HG02981 (cell line): ENCODE results near the gene SORD.
A peak's percentile ranks its signal among the peaks of the same experiment; 100 is the strongest.
"Not testable (repeated sequence)": the region's sequence is repeated elsewhere in the genome, so short reads cannot be mapped to it uniquely, and the experiment has no call there.

Source experiments
- ATAC-seq: cut with Tn5 transposase; IDR thresholded peaks from one replicate; pipeline ENCODE4 v1.9.1; 2021; ENCODE audit warnings: mild to moderate bottlenecking, moderate library complexity; ENCODE audit not compliant: unreplicated experiment

SORD gene

DNA sequence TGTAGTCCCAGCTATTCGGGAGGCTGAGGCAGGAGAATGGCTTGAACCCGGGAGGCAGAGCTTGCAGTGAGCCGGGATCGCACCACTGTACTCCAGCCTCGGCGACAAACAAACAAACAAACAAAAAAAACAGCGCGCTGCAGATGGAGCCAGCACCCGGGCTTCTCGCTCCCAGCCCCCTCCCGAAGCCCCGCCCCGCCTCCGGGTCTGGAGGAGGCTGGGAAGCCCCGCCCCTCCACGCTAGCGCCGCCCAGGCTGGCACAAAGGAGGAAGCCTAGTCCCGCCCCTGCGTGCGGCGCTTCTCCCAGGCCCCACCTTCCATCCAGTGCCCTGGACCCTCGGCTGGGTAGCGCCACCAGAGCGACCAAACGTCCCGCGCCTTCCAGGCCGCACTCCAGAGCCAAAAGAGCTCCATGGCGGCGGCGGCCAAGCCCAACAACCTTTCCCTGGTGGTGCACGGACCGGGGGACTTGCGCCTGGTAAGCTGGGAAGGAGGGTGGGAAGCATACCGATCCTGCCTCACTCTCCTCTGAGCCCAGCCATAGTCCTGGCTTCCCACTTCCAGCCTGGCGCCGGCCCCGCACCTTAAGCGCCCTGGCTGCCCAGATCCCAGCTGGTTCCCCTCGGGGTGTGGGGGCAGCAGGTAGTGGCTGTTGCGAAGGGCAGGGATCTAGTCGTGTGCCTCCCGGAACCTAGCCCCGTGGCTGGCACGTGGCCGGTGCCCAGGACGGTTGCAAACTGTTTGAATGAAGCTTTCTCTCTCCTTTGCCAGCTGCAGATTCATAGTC, at the start of gene SORD:
Gene SORD, plus strand, starts transcription at position 325 of the 788 bp plus-strand sequence. Its CDS starts 89 bp downstream, at position 414.
- peak; percentile 97 for ATAC-seq

DNA sequence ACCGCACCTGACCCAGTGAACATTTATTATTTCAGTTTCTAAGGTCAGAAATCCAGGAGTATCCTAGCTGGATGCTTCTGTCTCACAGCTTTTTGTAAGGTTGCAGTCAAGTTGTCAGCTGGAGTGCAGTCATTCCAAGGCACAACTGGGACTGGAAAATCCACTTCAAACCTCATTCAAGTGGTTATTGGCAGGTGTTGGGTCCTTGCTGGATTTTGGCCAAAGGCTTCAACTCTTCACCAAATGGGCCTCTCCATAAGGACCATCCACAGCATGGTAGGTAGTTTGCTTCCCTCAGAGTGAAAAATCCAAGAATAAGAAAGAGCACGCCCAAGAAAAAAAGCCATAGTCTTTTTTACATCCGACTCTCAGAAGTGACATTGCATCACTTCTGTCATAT, 46.8 kb upstream of the SORD start:
- ATAC-seq, result not testable (repeated sequence)

DNA sequence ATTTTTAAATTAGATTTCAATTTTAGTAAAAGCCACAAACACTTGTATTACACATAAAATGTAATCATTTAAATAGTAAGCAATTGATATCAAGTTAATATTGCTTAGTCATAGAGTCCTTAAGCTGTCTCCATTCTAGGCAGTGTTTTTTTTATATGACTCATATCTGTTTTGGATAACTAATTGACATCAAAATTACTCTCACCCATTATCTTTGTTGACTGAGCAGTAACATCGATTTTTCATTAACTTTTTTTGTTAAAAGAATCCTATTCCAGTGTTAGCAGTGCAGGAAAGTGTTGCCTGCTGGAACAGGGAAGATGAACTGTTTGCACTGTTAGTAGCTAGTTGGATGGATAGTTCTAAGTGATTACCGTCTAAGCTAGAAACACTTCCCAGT, 45.2 kb upstream of the SORD start:
- not testable (repeated sequence) for ATAC-seq

DNA sequence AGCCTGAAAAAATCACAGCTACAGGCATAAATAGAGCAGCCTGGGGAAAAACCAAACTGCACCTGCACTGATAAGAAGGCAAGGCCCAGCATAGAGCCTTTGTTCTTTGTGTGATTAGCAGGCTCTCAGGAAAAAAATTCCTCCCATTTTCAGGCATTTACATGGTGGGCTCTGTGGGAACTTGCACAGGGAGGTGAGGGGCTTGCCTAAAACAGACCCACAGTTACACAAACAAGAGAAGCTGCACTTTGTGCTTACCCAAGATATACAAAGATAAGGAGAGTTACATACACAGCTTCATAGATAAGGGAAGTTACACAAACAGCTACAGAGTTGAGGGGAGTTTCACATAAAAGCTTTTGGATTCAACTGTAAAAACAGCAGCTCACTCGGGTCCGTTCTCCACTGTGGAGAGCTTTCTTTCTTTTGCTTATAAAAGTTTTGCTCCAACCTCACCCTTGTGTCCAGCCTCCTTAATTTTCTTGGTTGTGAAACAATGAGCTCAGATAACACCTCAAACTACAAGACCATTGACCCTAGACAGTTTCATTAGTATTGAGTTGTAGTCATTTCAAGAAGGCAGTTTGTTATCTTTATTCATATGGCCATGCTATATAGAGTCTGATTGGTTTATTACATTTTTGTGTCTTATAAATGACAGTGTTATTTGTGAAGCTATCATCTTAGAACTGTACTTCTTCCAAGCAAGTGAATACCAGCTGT, 43.2 kb upstream of the SORD start:
- ATAC-seq, result not testable (repeated sequence)

DNA sequence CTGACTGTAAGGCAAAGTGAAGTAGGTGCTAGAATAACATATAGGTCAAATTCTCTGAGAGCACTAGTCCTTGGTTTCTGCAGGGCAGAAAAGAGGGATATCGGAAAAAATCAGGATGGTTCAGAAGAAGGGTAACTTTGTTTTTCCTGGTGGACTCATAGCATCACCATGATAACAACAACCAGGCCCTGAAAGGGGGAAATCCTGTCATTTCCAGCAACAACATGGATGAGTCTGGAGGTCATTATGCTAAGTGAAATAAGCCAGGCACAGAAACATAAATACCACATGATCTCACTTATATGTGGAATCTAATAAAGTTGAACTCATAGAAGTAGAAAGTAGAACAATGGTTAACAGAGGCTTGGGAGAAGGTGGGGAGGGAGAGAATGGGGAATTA, 38.9 kb upstream of the SORD start:
- not testable (repeated sequence) for ATAC-seq

DNA sequence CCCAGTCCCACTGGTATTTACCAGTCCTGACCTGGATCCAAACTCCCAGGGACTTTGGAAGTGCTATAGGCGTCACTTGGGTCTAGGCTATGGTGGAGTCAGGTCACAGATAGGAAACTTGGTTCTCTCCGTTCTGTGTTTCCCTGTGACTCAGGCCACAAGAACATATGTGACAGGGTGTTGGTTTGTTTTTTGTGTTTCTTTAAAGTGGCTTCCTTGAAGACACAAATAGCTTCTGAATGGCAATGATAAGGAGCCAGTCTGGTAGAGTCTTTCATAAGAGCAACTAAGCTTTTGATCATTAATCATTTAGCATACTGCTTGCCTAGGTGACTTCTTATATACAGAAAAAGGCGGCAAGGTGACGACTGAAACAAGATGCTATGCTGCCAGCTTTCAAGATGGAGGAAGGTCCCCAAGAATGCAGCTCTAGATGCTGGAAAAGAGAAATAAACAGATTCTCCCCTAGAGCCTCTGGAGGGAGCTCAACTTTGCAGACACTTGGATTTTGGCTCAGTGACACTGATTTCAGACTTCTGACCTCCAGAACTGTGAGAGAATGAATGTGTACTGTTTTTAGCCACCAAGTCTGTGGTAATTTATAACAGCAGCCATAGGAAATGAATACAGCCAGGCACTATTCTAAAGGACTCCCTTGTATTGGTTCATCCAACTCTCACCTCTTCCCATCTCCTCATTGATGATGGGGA, 36.5 kb upstream of the SORD start:
- not testable (repeated sequence) for ATAC-seq

DNA sequence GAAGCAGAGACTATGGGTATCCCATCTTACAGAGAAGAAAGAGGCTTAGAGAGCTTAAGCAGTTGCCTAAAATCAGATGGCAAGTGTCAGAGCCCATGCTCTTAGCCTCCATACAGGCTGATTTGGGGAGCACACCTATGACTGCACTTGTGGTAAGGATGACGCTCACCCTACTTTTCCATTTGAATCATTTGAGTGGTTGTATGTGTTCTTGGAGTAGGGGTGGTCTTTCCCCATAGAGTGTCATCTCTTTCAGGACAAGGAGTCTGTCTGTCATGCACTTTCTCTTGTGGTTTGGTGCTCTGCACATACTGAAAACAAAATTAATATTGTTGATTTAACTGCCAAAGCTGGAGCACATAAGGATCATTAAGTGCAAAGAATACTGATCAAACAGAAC, 35.3 kb upstream of the SORD start:
- not testable (repeated sequence) for ATAC-seq

DNA sequence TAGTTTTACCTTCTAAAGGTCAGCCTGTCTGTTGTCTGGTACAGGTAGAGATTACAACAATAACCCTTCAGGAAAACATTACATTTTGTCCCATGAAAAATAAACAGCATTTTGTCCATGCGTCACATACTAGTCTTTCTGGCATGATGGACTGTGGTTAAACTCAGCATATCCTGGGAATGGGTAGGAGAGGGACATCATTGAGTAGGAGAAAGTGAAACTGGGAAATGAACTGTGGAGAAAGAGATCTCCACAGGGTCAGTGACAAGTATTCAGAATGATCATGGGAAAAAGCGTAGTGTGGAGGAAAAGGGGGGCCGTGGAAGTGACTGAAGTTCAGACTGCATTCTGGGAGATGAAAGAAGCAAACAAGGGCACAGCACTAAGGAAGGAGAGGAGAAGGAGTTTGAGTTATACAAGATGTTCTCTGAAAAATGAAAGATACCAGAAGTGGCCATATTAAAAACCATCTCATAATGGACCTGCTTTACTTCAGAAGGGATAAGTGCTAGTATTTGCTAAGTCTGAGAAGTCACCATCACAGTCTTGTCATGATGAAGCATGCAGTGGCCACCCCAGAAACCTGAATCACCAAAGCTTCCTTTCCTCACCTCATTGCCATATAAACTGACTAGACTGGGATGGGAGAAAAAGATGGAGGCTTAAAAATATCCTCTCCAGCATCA, 34.7 kb upstream of the SORD start:
- ATAC-seq, result not testable (repeated sequence)

DNA sequence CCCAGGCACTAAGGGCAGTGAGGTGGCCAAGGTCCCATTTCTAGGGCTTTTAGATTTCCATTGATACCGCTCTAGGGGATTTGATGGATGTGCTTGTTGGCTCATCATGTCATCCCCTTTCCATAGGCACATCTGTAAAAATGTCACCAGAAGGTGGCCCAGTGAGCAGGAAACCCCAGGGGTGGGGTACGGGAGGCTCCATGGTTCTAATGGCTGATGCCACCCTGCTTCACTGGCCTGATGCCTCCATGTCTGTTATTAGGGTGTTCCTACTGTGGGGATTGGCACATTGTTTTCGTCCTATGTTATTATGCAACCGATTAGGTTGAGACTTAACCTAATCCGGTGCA, 34.1 kb upstream of the SORD start:
- ATAC-seq, result not testable (repeated sequence)

DNA sequence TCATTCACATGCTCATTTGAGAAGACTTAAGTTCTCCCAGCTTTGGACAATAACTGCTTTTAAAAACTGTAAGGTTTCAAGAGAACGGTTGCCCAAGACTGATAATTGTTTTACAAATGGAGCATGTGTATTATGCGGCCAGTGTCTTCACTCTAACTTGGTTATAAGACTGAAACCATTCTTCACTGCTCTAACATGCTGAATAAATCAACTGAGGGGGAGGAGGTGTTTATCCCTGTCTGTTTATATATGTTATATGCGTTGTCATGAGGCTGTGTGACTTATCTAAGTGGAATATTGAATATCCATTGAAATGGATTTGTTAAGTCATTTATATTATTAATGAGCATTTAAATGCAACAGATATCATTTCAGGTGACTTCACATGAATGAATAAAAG, 25.4 kb upstream of the SORD start:
- ATAC-seq, result not testable (repeated sequence)

DNA sequence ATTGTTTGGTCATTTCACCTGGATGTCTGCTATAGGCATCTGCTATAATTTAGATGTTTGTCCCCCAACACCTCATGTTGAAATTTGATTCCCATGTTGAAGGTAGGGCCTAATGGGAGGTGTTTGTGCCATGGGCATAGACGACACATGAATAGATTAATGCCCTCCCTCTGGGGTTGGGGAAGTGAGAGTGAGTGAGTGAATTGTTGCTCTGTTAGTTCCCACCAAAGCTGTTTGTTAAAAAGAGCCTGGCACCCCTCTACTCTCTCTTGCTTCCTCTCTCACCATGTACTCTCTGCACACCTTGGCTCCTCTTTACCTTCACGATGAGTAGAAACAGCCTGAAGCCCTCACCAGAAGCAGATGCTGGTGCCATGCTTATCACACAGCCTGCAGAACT, 23.9 kb upstream of the SORD start:
- ATAC-seq, result no peak

DNA sequence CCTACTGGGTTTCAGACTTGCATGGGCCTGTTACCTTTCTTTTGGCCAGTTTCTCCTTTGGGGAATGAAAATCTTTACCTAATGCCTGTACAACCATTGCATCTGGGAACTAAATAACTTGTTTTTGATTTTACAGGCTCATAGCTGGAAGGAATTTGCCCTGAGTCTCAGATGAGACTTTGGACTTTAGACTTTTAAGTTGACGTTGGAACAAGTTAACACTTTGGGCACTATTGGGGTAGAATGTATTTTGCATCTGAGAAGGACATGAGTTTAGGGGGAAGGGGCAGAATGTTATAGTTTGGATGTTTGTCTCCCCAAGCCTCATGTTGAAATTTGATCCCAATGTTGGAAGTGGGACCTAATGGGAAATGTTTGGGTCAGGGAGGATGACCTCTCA, 21.8 kb upstream of the SORD start:
- ATAC-seq, result not testable (repeated sequence)

DNA sequence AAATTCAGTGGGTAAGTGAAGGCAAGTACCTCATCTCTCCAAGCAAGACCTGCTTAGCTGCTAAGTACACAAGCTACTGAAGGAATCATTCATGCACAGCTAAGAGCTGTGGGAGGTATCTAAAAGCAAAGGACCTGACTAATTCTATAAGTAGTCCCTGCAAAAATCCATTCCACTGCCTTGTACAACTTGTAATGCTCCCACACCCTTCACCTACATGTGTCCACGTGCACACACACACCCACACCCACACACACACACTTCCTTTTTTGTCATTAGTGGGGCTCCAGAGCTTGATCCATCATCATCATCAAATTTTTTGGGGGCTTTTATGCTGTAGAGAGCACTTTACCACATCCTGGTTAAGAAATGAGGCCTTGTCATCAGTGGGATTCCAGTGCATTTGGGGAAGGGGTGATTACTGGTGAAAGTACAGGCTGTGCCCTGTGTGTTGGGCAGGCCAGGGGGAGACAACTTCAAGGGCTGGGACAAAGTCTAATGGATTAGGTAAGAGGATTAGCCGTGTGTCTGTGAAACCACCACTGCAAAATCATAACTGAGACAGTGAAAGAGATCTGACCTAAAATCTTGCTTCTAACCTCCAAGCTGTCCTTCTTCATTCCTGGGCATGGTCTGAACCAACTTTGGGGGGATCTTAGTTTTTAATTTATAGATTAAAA, 19.1 kb upstream of the SORD start:
- not testable (repeated sequence) for ATAC-seq

DNA sequence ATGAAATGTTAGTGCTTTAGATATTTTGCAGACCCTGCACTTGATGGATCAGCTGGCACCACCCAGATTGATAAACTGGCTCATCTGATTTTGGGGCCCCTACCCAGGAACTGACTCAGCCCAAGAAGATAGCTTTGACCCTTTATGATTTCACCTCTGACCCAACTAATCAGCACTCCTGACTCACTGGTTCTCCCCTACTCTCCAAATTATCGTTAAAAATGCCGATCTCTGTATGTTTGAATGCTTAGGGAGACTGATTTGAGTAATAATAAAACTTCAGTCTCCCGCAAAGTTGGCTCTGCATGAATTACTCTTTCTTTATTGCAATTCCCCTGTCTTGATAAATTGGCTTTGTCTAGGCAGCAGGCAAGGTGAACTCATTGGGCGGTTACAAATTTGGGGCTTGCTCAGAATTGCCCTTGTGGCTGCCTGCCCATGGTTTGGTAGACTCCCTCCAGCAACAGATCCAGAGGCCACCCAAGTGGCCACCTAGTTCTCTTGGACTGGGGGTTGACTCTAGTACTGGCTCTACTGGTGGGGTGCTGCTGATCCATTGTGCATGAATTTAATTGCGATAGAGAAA, 18.3 kb upstream of the SORD start:
- ATAC-seq, result not testable (repeated sequence)

DNA sequence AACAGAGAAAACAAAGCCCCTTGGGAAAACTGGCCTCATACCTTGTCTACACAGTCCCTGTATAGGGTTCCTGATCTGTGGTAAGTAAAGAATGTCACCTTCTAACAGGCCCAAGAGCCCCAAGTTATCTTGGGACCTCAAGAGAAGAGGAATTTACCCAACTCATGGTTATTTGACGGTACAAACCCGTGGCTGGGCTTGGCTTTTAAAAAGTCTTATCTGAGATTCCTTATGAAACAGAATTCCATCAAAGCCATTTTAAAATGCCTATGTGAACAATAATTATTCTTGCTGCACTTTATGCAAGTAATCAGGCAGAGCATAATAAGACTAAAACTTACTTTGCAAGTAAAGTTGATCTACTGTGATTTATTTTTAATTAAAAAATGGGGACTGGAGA, 13.9 kb upstream of the SORD start:
- ATAC-seq, result no peak

DNA sequence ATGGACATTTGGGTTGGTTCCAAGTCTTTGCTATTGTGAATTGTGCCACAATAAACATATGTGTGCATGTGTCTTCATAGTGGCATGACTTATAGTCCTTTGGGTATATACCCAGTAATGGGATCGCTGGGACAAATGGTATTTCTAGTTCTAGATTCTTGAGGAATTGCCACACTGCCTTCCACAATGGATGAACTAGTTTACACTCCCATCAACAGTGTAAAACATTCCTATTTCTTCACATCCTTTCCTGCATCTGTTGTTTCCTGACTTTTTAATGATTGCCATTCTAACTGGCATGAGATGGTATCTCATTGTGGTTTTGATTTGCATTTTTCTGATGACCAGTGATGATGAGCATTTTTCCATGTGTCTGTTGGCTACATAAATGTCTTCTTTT, 7.9 kb upstream of the SORD start:
- not testable (repeated sequence) for ATAC-seq

DNA sequence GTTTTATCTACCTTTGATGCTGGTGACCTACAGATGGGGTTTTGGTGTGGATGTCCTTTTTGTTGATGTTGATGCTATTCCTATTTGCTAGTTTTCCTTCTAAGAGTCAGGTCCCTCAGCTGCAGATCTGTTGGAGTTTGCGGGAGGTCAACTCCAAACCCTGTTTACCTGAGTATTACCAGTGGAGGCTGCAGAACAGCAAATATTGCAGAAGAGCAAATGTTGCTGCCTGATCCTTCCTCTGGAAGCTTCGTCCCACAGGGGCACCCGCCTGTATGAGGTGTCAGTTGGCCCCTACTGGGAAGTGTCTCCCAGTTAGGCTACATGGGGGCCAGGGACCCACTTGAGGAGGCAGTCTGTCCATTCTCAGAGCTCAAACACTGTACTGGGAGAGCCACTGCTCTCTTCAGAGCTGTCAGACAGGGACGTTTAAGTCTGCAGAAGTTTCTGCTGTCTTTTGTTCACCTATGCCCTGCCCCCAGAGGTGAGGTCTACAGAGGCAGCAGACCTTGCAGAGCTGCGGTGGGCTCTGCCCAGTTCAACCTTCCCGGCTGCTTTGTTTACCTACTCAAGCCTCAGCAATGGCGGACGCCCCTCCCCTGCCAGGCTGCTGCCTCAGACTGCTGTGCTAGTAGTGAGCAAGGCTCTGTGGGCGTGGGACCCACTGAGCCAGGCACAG, 2.6 kb upstream of the SORD start:
- ATAC-seq, result not testable (repeated sequence)

DNA sequence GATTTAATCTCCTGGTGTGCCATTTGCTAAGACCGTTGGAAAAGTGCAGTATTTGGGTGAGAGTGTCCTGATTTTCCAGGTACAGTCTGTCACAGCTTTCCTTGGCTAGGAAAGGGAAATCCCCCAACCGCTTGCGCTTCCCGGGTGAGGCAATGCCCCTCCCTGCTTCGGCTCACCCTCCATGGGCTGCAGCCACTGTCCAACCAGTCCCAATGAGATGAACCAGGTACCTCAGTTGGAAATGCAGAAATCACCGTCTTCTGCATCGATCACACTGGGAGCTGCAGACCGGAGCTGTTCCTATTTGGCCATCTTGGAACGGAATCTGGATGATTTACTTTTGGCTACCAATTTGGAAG, 2.1 kb upstream of the SORD start:
- ATAC-seq, result not testable (repeated sequence)

DNA sequence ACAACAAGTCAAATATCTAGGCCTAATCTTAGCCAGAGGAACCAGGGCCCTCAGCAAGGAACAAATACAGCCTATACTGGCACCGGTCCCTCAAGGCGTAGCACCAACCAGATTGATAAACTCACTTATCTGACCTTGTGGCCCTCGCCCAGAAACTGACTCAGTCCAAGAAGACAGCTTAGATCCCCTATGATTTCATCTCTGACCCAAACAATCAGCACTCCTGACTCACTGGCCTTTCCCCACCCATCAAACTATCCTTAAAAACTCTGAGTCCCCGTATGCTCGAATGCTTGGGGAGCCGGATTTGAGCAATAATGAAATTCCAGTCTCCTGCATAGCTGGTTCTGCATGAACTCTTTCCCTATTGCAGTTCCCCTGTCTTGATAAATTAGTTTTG, 1.6 kb upstream of the SORD start:
- no peak for ATAC-seq
